Frontal cortex (tissue), 4 donors: ENCODE results near the gene PRKCZ. TPM values are rescaled to one million over a fixed set of nuclear protein-coding genes. Genes with fewer than 3 reads are reported as not detected.

Experiments used
- DNase-seq, 2 donors: peaks; one replicate each; pipeline ENCODE4 v3.0.0; 2012; ENCODE audit warnings: low spot score in 2 of 2
- FAIRE-seq: peaks from 2 replicates; lab custom pipeline; 2012; peaks lifted over from hg19 to GRCh38; lab: Jason Lieb, UNC
- total RNA-seq: library from RNA; depleted of rRNA; stranded (reverse); fragments of >200 nt; gene quantifications from one replicate; pipeline ENCODE4 v1.2.3, GENCODE V29; 2014
- donor health status: control.
- donor health status: control.
- donor health status: control.

The PRKCZ gene
- total RNA-seq, 1 donor from 2014 or later: 58.7 TPM

DNA sequence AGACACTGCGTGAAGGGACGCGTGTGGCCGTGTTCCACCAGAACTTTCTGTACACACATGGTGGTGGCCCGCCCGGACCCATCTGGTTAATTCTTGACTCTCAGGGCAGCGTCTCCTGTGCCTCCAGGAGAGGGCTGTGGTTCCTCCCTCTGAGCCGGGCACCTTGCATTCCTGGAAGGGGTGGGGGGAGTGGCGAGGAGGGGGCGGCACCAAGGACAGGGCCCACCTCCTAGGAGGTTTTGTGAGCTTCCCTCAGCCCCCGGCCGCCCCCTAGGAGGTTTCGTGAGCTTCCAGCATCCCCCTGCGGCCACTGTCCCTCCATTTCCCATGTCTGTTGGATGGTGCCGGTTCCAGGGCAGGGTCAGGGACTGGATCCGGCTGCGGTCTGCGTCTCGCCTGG is 115.4 kb downstream of the PRKCZ start:
- DNase-seq (no peak), FAIRE-seq (no peak)

DNA sequence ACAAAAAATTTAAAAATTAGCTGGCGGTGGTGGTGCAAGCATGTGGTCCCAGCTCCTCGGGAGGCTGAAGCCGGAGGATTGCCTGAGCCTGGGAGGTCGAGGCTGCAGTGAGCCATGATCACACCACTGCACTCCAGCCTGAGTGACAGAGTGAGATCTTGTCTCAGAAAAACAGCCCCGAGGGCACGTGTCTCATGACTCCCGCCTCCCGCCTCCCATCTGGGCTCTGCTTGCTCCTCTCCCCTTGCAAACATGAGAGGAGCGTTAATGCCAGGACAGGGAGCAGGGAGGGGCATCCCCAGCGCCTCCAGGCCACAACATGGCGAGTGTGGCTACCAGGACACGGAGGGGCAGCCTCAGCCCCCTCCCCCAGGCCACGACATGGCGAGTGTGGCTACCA is 116.0 kb downstream of the PRKCZ start:
- no peak for FAIRE-seq
- no peak for DNase-seq

DNA sequence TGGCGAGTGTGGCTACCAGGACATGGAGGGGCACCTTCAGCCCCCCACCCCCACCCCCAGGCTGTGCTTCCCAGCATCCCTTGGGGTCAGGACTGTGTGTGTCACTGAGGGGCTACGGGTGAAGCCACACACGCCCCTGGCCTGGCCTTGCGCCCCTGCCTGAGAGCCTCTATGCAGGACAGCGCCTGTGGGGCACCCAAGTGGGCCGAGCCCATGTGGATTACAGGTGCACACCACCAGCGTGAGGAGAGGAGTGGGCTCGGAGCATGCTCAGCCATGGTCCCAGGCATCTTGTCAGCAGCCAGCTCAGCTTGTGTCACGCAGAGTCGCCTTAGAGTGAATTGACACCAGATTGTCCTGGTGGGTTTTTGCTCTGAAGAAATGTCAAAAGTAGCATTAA is 116.5 kb downstream of the PRKCZ start:
- FAIRE-seq (no peak), DNase-seq (no peak)

DNA sequence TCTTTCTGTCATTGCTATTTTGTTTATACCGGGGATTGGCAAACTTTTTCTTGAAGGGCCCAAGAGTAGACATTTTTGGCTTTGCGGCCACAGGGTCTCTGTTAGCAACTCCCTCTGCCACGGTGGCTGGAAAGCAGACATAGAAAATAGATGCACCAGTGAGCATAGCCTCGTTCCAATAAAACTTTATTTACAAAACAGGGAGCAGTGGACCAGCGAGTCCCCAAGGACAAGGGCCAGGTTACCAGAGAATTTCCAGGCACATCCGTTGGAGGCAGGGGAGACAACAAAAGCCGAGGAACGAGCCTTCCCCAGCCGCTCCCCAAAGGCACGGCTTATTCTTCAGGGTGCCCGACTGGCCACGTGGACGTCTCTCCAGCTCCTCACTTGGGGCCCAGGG is 117.9 kb downstream of the PRKCZ start:
- no peak for FAIRE-seq
- DNase-seq: no peak

DNA sequence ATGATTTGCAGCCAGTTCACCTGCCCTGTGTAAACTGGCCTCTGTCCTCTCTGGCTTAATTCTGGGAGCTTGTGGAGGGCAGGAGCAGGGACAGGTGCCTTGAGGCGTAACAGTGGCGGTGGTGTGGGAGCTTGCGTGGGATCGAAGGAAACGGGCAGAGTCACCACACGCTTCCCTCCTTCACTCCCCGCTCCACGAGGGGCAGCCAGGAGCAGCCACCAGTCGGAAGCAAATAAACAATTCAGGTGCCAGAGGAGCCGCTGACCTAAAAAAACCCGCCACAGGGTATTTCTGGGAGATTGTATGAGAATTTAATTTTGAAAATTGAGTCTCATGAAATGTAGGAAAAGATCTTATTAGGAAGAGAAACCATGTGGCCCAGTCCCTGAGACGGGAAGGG is 118.3 kb downstream of the PRKCZ start:
- FAIRE-seq (no peak), DNase-seq (no peak)

DNA sequence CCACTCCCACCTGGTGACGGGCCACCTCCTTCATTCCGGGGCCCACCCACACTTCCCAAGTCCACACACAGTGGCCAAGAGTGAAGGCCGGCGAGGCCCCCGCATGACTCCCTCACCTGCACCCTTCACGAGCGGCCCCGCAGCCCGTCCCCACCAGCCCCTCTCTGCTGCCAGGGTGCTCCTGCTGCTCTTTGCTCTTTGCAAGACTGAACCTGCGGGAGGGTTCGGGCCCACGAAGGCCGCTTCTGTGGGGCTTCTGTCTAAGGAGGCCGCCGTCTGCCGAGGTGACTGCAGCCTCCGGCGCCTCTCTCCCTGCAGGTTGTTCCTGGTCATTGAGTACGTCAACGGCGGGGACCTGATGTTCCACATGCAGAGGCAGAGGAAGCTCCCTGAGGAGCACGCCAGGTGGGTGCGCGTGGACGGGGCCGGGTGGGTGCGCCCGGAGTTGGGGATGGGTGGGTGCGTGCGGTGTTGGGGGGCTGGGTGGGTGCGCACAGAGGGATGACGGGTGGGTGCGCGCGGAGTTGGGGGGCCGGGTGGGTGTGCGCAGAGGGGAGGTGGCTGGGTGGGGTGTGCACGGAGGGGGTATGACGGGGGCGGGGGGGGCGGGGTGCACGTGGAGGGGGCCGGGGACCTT is 119.1 kb downstream of the PRKCZ start:
- DNase-seq: no peak
- no peak for FAIRE-seq

DNA sequence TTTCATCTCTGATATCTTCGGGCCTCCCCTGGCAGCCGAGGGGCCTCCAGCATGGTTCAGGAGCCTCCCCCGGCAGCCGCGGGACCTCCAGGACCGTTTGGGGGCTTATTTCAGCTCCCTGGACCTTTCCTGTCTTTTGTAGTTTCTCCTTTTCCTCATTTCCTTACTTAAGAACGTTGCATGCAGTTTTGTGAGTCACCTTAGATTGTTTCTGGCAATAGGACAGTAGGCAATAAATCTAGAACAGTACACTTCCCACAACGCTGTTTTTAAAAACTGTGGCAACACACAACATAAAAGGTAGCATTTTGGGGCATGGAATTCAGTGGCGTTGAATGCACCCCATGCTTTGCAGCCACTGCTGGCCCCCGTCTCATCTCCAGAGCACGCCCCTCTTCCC is 120.0 kb downstream of the PRKCZ start:
- FAIRE-seq: no peak
- DNase-seq: no peak

DNA sequence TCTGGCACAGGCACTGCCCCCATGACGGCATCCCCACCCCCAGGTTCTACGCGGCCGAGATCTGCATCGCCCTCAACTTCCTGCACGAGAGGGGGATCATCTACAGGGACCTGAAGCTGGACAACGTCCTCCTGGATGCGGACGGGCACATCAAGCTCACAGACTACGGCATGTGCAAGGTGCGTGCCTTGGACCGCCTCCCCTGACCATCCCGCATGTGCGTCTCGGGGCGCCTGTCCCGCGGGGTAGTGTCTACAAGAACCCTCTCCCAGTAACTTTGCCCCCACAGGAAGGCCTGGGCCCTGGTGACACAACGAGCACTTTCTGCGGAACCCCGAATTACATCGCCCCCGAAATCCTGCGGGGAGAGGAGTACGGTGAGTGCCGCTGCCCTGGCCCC is 121.8 kb downstream of the PRKCZ start:
- no peak for FAIRE-seq
- DNase-seq: no peak

DNA sequence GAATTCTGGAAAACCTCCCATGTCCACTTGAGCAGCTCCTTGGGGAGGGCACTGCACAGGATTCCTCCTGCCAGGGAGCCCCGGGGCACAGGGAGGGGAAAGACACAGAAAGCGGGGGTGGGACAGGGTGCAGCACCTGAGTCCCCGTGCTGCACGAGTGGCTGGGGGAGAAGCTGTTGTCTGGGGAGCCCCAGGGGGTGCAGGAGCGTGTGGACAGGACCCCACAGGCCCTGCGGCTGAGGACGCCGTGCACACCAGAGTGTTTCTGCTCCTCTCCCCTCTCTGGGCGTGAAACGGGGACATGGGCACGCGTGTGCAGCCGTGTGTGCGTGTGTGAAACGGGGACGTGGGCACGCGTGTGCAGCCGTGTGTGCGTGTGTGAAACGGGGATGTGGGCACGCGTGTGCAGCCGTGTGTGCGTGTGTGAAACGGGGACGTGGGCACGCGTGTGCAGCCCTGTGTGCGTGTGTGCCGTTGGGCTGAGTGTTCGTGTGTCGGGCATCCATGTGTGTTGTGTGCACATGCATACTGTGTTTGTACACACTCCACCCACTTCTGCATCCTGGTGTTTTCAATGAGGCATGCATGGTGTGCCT is 122.4 kb downstream of the PRKCZ start:
- no peak for FAIRE-seq
- no peak for DNase-seq

DNA sequence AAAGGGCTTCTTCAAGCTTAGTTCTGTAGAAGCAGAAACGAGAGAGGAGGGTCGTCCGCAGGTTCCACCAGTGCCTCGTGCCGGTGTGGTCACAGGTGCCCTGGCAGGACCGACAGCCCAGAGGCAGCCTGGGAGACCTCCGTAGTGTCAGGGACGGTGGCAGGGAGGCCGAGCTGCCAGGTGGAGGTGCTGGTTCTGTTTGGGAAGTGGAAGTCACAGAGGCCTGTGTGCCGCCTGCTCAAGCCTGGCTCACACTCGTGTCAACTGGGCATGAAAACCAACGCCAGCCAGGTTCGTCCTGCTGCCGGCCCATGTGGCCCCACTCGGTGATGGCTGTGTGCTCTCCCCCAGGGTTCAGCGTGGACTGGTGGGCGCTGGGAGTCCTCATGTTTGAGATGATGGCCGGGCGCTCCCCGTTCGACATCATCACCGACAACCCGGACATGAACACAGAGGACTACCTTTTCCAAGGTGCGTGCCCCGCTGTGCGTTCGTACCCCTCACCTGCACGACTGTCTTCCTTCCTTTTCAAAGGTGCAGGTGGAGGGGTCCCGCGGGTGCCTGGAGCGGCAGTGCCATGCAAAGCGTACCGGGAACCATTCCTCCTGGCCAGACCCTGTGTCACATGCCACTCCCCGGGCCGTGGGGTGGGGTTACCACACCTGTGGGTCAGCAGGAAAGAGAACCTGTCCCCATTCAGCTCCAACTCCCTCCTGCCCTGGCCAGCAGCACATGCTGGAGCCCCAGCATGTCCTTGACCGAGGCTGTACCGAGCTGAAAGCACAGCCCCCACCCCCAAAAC is 123.5 kb downstream of the PRKCZ start:
- FAIRE-seq (no peak), DNase-seq (no peak)

DNA sequence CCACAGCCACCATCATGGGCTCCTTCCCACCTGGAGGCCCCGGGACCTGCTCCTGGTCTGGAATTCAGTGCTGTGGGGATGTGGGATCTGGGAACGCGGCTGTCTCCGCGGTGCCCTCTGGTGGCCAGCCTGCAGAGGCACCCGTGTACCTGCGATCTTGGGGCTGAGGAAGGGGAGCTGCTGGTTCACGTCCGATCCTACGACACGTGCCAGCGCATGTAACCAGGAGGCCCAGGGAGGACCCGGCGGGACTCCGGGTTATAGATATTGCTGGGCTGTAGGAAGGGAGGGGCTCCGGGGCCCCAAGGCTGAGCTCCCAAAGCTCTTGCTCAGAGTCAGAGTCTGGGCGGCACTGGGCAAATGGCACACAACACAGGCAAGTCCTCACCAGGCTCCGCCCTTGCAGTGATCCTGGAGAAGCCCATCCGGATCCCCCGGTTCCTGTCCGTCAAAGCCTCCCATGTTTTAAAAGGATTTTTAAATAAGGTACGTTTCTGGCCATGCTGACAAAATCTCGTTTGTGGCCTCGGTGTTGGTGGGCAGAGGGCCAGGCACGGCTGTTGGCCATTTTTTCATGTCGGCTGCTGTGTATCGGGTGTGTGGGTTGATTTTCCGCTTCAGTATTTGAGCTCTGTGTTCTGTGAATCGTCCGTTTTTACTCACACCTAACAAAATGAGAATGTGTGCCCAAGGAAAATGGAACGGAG is 124.3 kb downstream of the PRKCZ start:
- FAIRE-seq (no peak), DNase-seq (peak; percentile 83 to 90)

DNA sequence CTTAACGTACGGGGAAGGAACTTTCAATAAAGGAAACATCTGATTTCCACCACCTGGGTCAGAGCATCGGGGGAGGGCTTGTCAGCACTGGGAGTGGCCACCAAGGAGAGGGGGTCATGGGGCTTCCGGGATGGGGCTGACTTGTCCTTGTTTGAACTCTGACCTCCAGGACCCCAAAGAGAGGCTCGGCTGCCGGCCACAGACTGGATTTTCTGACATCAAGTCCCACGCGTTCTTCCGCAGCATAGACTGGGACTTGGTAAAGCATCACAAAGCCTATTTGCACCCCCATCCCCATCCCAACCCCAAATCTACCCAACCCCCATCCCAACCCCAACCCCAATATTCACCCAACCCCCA is 124.8 kb downstream of the PRKCZ start:
- no peak for FAIRE-seq
- no peak for DNase-seq

DNA sequence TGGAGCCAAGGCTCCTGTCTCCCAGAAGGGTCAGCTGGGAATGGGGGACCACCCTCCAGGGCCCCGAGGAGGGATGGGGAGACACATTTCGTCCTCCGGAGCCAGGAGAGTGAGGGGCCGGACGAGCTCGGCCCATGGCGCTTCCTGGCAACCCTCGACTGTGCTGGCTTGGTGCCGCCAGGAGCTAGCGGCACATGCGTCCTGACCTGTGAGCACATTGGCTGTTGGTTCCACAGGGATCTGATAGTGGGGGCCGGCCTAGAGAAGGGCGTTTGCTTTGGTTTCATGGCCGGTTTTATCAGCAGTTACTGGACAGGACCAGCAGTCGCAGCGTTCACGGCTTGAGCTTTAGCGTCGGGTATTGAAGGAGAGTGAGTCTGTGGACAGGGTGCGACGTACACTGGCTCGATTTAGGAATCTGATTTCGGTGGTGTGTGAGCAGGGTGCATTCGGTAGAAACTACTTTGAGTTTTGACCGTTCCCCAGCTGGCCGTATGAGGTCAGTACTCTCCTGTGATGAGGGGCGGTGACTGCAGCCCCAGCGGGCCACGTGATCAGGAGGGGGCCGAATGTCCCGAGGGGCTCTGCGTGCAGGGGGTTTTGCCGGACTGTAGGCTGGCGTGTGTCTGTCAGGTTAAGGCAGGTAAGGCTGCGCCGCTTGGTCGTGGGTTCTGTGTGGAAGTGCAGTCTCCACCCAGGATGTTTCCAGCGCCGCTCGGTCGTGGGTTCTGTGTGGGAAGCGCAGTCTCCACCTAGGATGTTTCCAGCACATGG is 125.7 kb downstream of the PRKCZ start:
- DNase-seq (no peak), FAIRE-seq (no peak)

DNA sequence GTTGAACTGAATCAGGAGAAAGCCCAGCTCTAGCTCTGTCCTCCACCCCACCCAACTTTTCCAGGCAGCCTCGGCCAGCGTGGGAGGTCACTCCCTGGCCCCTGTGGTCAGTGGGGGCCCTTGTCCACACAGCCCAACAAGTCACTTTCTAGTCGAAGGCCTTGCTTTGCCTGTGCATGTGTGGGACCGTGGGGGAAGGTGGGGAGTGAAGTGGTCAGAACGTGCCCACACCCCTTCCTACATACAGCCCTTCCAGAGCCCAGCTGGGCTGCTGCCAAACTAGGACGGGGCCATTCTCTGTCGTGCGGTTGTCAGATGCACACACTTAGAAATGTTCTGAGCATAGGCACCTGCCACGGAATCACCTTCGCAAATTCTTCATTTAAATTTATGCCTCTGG is 126.4 kb downstream of the PRKCZ start:
- FAIRE-seq: no peak
- DNase-seq: no peak

DNA sequence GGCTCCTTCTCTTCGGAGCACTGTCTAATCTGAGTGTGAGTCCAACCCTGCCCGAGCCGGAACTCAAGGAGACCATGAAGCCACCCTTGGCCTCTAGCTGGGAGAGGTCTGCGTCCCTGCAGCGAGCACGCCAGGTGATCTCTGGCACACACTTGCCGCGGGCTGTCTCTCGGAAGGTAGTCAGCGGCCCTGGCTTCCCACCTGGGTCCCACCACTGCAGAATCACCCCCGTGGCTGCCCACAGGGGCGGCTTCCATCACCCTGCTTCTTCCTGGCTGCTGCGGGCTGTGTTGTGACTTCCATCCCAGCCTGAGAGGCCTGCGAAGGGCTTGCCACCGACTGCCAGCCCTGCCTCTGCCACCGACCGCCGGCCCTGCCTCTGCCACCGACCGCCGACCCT is 127.3 kb downstream of the PRKCZ start:
- DNase-seq (no peak), FAIRE-seq (no peak)

DNA sequence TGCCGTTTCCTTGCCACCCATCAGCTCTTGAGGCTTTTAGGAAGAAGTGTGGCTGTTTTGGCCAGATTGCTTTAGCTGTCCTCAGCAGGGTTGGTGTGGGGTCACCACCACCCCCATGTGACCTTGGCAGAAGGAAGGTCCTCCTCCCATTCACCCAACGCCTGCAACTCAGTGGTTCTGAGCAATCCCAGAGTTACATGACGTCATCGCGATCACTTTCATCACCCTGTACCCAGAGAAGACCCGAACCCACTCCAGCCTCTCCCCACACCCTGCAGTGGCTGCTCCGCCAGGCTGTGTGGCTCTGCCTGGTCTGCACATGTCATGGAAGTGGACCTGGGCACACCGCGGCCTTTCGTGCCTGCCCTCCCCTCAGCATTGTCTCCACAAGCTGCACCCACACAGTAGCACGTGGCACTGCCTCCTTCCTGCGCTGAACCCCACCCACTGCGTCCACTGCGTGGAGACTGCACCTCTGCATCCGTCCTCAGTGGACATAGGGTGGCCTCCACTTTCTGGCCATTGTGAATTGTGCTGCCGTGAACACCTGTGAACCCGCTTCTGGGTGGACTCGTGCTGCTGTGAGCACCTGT is 127.8 kb downstream of the PRKCZ start:
- DNase-seq: no peak
- no peak for FAIRE-seq

DNA sequence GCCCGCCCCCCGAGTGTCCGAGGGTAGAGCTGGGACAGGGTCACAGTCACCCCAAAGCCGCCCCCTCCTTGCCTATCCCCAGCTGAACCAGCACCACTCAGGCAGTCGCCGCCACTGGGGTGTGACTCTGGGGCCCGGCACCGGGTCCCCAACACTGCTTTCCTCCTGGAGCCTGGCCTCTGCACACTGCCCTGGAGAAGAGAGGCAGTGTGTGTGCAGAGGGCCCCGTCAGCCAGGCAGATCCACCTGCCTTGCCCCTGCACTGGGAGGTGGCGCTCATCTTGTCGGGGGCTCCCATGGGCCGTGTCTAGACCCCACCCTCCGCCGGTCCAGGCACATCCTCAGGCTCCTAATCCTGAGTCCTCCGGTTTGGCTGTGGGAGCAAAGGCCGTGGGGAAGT is 128.7 kb downstream of the PRKCZ start:
- DNase-seq (no peak), FAIRE-seq (no peak)

DNA sequence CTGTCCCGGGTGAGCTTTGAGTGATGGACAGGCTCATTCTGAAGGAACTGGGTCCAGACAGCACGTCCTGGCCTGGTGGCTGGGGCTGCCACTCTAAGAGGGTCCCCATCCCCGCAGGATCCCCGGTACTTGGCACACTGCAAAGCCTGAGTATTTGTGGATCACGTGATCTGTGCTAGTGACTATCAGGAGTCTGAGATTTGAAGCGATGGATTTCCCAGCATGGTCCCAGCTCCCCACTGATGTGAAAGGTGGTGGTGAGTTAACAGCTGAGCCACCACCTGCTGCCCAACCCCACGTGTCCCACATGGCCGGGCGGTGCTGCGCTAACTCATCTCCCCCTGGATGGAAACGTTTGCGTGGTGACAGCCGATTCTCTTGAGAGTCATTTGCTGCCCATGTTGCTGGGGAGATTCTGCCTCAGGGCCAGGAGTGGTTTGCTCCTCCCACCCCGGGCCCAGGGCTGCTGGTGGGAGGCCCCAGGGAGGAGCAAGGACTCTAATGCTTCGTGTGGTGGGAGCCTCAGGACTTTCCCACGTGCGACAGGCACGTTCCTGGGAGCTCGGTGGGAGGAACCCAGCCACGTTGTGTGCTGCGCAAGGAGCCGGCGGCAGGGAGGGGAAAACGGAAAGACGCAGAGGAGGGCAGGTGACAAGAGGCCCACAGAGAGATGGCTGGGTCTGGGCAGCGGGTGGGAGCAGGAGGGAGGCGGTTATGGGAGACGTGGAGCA is 129.2 kb downstream of the PRKCZ start:
- FAIRE-seq: no peak
- DNase-seq: no peak
